ENCODE measurements around the gene SLC25A19. TPM values are rescaled to one million over a fixed set of nuclear protein-coding genes. Genes with fewer than 3 reads are reported as not detected.
A peak's percentile ranks its signal among the peaks of the same experiment; 100 is the strongest.

Gene SLC25A19
- total and polyA plus RNA-seq, 9 of the 15 experiments (the other 6 are each of a cell fraction or from before 2014, with no cell fraction given) = 33.4 to 76.6 (median 55.3) TPM

- TF ChIP-seq ARID1B (IDR thresholded peaks at IDR 0.05) = peak; percentile 50
- TF ChIP-seq ZBTB9 (CRISPR knock-in tag; IDR thresholded peaks at IDR 0.05) = 0 out of 2 replicates have a peak, but pooled peaks have one; percentile 31
- peak; percentile 33; the same call in 1 of the 2 replicates for TF ChIP-seq HDAC2 (IDR thresholded peaks at IDR 0.05)
- TF ChIP-seq ZBTB2 (IDR thresholded peaks at IDR 0.05) = peak; percentile 52; the same call in 1 of the 2 replicates
- TF ChIP-seq ETV1 (tag; conservative IDR thresholded peaks at IDR 0.05; ENCODE audit: low read depth) = peak; percentile 63; the same call in 1 of the 2 replicates
- peak; percentile 70 for TF ChIP-seq GATA2 (CRISPR knock-in tag; IDR thresholded peaks at IDR 0.05)
- TF ChIP-seq ZNF444 (CRISPR knock-in tag; IDR thresholded peaks at IDR 0.05) = no peak
- TF ChIP-seq ZBTB40 (IDR thresholded peaks at IDR 0.05) = peak; percentile 34; the same call in 1 of the 2 replicates
- no peak for TF ChIP-seq ZBTB40 (CRISPR knock-in tag; IDR thresholded peaks at IDR 0.05)
- TF ChIP-seq TEAD2 (tag; IDR thresholded peaks at IDR 0.05) = 0 out of 2 replicates have a peak, but pooled peaks have one; percentile 38
- 0 out of 2 replicates have a peak, but pooled peaks have one; percentile 35 for TF ChIP-seq ZNF239 (CRISPR knock-in tag; IDR thresholded peaks at IDR 0.05)
- peak; percentile 65 for TF ChIP-seq L3MBTL2 (IDR thresholded peaks at IDR 0.05)
- peak in 1 of 2 experiments; percentile 64; a peak in 1 of 4 replicates for TF ChIP-seq TEAD1 (CRISPR knock-in tag; IDR thresholded peaks at IDR 0.05)
- no peak for TF ChIP-seq JUNB (CRISPR knock-in tag; conservative IDR thresholded peaks at IDR 0.05)
- peak; percentile 28 for TF ChIP-seq DACH1 (IDR thresholded peaks at IDR 0.05; ENCODE audit: partially characterized antibody)
- TF ChIP-seq SMAD4 (CRISPR knock-in tag; conservative IDR thresholded peaks at IDR 0.05) = peak; percentile 58; the same call in 1 of the 2 replicates
- TF ChIP-seq ZNF696 (CRISPR knock-in tag; conservative IDR thresholded peaks at IDR 0.05) = peak; percentile 49; the same call in 1 of the 2 replicates
- TF ChIP-seq HDAC1 (IDR thresholded peaks at IDR 0.05) = peak in 1 of 2 experiments; percentile 48; a peak in 1 of 4 replicates
Measured at GRCh38 chr17:75338335-75338734, 49.1 kb upstream of the SLC25A19 start (continued).
